ENCODE results near the gene PNCK.

PNCK gene

DNA sequence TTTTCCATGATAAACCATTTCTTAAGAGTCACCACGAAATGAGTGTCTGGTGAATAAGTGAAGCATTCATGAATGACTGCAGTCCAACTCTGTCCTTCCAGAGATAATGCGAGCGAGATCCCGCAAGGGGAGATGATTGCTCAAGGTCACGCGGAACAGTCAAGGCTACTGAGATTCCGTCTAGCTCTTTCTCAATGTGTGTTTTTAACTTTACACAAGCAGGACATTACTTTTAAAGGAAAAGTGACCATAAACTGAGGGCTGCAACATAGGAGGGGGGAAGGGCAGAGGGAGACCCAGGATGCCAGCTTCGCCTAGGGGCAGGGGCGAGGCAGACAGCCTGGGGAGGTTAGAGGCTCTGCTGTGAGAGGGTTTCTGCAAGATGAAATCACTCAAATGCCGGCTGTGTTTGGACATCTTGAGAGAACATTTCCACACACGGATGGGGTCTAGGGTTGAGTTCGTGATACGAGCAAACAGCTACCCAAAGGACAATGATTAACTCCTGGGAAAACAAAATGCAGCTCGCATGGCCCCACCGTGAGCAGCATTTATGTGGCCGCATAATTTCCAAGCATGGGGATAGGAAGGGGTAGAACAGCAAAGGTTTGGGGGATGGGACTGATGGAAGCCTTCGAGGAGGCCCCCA is 50.8 kb downstream of the PNCK start:
- TF ChIP-seq, protein P1, sequence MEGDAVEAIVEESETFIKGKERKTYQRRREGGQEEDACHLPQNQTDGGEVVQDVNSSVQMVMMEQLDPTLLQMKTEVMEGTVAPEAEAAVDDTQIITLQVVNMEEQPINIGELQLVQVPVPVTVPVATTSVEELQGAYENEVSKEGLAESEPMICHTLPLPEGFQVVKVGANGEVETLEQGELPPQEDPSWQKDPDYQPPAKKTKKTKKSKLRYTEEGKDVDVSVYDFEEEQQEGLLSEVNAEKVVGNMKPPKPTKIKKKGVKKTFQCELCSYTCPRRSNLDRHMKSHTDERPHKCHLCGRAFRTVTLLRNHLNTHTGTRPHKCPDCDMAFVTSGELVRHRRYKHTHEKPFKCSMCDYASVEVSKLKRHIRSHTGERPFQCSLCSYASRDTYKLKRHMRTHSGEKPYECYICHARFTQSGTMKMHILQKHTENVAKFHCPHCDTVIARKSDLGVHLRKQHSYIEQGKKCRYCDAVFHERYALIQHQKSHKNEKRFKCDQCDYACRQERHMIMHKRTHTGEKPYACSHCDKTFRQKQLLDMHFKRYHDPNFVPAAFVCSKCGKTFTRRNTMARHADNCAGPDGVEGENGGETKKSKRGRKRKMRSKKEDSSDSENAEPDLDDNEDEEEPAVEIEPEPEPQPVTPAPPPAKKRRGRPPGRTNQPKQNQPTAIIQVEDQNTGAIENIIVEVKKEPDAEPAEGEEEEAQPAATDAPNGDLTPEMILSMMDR (IDR thresholded peaks at IDR 0.05; ENCODE audit: low read depth, low read length) = no peak
- no peak for DNase-seq (ENCODE audit: low read depth in 2 of 2)
- no peak overlapping the region for H3K4me3 ChIP-seq (replicated peaks in 1 of 2; ENCODE audit: low read depth in 2 of 2, low read length in 2 of 2)

DNA sequence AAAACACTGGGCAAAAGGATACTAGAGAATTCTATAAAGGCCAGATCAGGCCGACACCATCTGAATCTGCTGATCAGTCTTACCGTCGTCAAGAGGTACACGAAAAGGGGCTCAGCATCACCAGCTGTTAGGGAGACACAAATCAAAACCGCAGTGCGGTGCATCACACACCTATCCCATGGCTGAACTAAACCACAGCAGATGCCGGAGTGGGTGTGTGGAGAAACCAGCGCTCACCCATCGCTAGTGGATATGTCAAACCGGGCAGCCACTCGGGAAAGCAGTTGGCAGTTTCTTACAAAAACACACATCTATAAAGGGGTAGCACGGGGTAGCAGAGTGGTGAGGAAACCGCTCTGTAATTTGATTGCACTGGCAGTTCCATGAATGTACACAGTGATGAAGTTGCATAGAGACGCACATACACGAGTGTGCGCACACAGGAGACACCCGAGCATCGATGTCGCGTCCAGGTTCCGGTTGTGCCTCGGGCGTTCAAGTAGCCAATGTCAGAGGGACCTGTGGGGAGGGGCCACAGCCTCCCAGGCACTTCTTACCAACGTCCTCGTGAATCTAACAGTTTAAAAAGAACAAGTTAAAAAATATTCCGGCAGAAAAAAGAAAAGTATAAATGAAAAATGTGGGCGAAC is 51.5 kb downstream of the PNCK start:
- TF ChIP-seq, protein P1 (IDR thresholded peaks at IDR 0.05; ENCODE audit: low read depth, low read length) = no peak
- H3K4me3 ChIP-seq (replicated peaks in 1 of 2; ENCODE audit: low read depth in 2 of 2, low read length in 2 of 2) = no peak overlapping the region
- DNase-seq (ENCODE audit: low read depth in 2 of 2) = no peak

DNA sequence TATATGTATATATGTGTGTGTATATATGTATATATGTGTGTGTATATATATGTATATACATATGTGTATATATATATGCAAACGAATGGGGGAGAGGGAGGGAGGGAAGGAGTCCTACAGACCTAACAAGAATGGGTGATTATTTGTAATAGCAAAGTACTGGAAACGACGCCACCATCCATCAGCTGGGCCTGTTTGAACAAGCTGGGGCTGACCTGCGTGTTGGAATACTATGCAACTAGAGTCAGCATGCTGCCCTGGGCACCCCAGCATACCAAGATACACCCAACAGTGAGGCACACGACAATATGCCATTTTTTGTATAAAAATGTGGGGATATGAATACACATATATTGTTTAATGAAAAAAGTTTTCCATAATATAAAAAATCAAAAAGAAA is 53.0 kb downstream of the PNCK start:
- no peak overlapping the region for H3K4me3 ChIP-seq (replicated peaks in 1 of 2; ENCODE audit: low read depth in 2 of 2, low read length in 2 of 2)
- TF ChIP-seq, protein P1 (IDR thresholded peaks at IDR 0.05; ENCODE audit: low read depth, low read length) = no peak
- no peak for DNase-seq (ENCODE audit: low read depth in 2 of 2)
